Endothelial cell of umbilical vein (primary cell): ENCODE results near the gene OR5H15.

Experiments used
- JUN ChIP-seq: IDR thresholded peaks from 2 replicates; pipeline ENCODE4 v1.6.1; 2011; ENCODE audit warnings: borderline replicate concordance, low read depth; ENCODE audit not compliant: insufficient read length, insufficient read depth
- POLR2A ChIP-seq: IDR thresholded peaks from 2 replicates; pipeline ENCODE4 v1.6.1; 2012; ENCODE audit warnings: low read depth, mild to moderate bottlenecking, control low read depth, low read length
- POLR2AphosphoS5 ChIP-seq: IDR thresholded peaks from 2 replicates; pipeline ENCODE4 v1.6.1; 2012; ENCODE audit warnings: low read depth, mild to moderate bottlenecking, control low read depth, low read length, moderate library complexity; ENCODE audit not compliant: insufficient read depth
- TF ChIP-seq, protein P1 (sequence below), 2 donors: IDR thresholded peaks; 1 replicate in 1 of 2; 2 replicates in 1 of 2; pipeline ENCODE4 v1.5.1; 2011; ENCODE audit warnings: low read length in 2 of 2, mild to moderate bottlenecking in 2 of 2, moderate library complexity in 2 of 2, control low read depth in 1 of 2, inconsistent platforms in 1 of 2, low read depth in 1 of 2; ENCODE audit not compliant: insufficient read depth in 1 of 2; ENCODE audit errors: extremely low read depth in 1 of 2

DNA sequence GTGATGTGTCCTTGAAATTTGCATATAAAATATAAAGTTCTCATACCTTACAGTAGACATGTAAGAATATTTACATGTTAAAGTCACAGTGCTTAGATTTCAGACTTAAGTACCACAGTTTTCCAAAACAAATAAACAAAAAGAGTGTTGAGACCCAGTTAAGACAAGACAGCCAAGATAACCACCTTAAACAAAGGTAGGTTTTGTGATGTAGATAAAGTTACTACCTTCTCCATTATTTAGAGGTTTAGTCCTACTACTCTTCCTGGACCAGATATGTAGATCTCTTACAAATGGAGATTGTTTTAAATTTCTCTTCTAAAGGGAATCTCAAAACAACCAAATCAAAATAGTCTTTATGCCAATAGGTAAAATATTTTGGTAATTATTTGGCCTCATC is 15.7 kb downstream of the OR5H15 start:
- TF ChIP-seq, protein P1, sequence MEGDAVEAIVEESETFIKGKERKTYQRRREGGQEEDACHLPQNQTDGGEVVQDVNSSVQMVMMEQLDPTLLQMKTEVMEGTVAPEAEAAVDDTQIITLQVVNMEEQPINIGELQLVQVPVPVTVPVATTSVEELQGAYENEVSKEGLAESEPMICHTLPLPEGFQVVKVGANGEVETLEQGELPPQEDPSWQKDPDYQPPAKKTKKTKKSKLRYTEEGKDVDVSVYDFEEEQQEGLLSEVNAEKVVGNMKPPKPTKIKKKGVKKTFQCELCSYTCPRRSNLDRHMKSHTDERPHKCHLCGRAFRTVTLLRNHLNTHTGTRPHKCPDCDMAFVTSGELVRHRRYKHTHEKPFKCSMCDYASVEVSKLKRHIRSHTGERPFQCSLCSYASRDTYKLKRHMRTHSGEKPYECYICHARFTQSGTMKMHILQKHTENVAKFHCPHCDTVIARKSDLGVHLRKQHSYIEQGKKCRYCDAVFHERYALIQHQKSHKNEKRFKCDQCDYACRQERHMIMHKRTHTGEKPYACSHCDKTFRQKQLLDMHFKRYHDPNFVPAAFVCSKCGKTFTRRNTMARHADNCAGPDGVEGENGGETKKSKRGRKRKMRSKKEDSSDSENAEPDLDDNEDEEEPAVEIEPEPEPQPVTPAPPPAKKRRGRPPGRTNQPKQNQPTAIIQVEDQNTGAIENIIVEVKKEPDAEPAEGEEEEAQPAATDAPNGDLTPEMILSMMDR (IDR thresholded peaks at IDR 0.05; ENCODE audit: extremely low read depth in 1 of 2, insufficient read depth in 1 of 2, low read depth in 1 of 2, low read length in 2 of 2): no peak
- TF ChIP-seq POLR2AphosphoS5 (no peak), JUN (no peak), POLR2A (no peak)
